ENCODE results near the gene LANCL3. TPM values are rescaled to one million over a fixed set of nuclear protein-coding genes. Genes with fewer than 3 reads are reported as not detected.

Gene LANCL3
- total RNA-seq, 1 experiment from 2014 or later, result 0.03 TPM

- ChIA-PET POLR2A (no interaction called here), CTCF (no interaction called here)
- DNase-seq (ENCODE audit: low read depth, low spot score), result no peak
- ATAC-seq, result no peak
- TF ChIP-seq POLR2AphosphoS5 (IDR thresholded peaks at IDR 0.05; ENCODE audit: low read depth, low read length), result no peak
- Histone ChIP-seq H3K9me3 (ENCODE audit: control insufficient read depth, insufficient read depth, low read depth, low read length) (no peaks in the 10 kb centered on the region), H3K36me3 (ENCODE audit: control insufficient read depth, insufficient read depth, low read length) (no peaks in the 10 kb centered on the region), H3K27me3 (ENCODE audit: control insufficient read depth, insufficient read depth, low read length) (no peaks in the 10 kb centered on the region), H3K4me3 (ENCODE audit: low read depth in 2 of 2, low read length in 2 of 2) (no peak overlapping the region), H3K27ac (ENCODE audit: low read length) (no peak overlapping the region), H3K4me1 (ENCODE audit: control insufficient read depth, insufficient read depth, low read length) (no peaks in the 10 kb centered on the region)
- BruUV-seq (replicated peaks), result no TSS peak
- in situ Hi-C loops (cut with HindIII; ENCODE audit: low pct_unique_long_range_greater_than_20kb, low sequenced_read_pairs), result no loop called here
- intact Hi-C loops (cut with micrococcal nuclease; ENCODE audit: unreplicated experiment), result no loop called here
Measured at GRCh38 chrX:37613933-37614332, 42.5 kb downstream of the LANCL3 start.

GRCh38 chrX:37627602-37628001 lies 56.1 kb downstream of the LANCL3 start:
- intact Hi-C loops (cut with micrococcal nuclease; ENCODE audit: unreplicated experiment), result no loop called here
- no peak for DNase-seq (ENCODE audit: low read depth, low spot score)
- CTCF ChIA-PET, result no interaction called here

More at GRCh38 chrX:37627602-37628001, 56.1 kb downstream of the LANCL3 start:
- no TSS peak for BruUV-seq (replicated peaks)
- no peaks in the 10 kb centered on the region for H3K27me3 ChIP-seq (ENCODE audit: control insufficient read depth, insufficient read depth, low read length)
- POLR2A ChIA-PET, result no interaction called here
- no peaks in the 10 kb centered on the region for H3K36me3 ChIP-seq (ENCODE audit: control insufficient read depth, insufficient read depth, low read length)
- in situ Hi-C loops (cut with HindIII; ENCODE audit: low pct_unique_long_range_greater_than_20kb, low sequenced_read_pairs), result no loop called here
- no peak overlapping the region for H3K4me3 ChIP-seq (ENCODE audit: low read depth in 2 of 2, low read length in 2 of 2)
- no peak overlapping the region for H3K27ac ChIP-seq (ENCODE audit: low read length)
- no peaks in the 10 kb centered on the region for H3K4me1 ChIP-seq (ENCODE audit: control insufficient read depth, insufficient read depth, low read length)
- ATAC-seq, result no peak
- no peak for TF ChIP-seq REST (IDR thresholded peaks at IDR 0.05; ENCODE audit: insufficient read depth in 1 of 2, low read depth in 2 of 2, low read length in 1 of 2)
- no peak for TF ChIP-seq CTCF (IDR thresholded peaks at IDR 0.05)
- TF ChIP-seq SIN3A (IDR thresholded peaks at IDR 0.05; ENCODE audit: borderline replicate concordance, insufficient read depth, low read depth, low read length), result no peak
- TF ChIP-seq POLR2AphosphoS5 (IDR thresholded peaks at IDR 0.05; ENCODE audit: low read depth, low read length), result no peak
- TF ChIP-seq TCF7L2 (IDR thresholded peaks at IDR 0.05; ENCODE audit: low read depth, low read length), result no peak
- no peaks in the 10 kb centered on the region for H3K9me3 ChIP-seq (ENCODE audit: control insufficient read depth, insufficient read depth, low read depth, low read length)

All from Panc1 (cell line).